HepG2 (cell line): ENCODE results near the gene ANG. TPM values are rescaled to one million over a fixed set of nuclear protein-coding genes. Genes with fewer than 3 reads are reported as not detected.

Source experiments
- ATAC-seq: fragments of 200-7000 bp; cut with Tn5 transposase; 3 replicates; pipeline ENCODE4 v1.9.1; 2020; ENCODE audit warnings: mild to moderate bottlenecking, moderate library complexity
- BruUV-seq: library from RNA; stranded (reverse); fragments of 400-500 nt; replicated peaks from 2 replicates; lab custom pipeline; 2021; lab: Mats Ljungman, UMichigan
- CTCF ChIA-PET: fragments of 300-600 bp; formaldehyde crosslinking; extraction: SDS; loops from one replicate; lab custom pipeline; 2021; ENCODE audit warnings: low total read pairs, inconsistent platforms, low intra/inter-chr PET ratio; lab: Yijun Ruan, JAX
- POLR2A ChIA-PET: fragments of 350-600 bp; sonication (Branson Sonifier 250); formaldehyde crosslinking; loops from one replicate; lab custom pipeline; 2020; ENCODE audit warnings: antibody characterized with exemption, inconsistent platforms; lab: Yijun Ruan, JAX
- DNase-seq: peaks from one replicate; pipeline ENCODE4 v3.0.0-alpha.2; 2015; ENCODE audit warnings: low spot score
- FAIRE-seq: peaks from 3 replicates; lab custom pipeline; 2011; peaks lifted over from hg19 to GRCh38; lab: Jason Lieb, UNC
- H2AFZ ChIP-seq: one replicate; pipeline ENCODE4 v1.6.1; 2011; ENCODE audit warnings: low read length, inconsistent platforms
- H3K27ac ChIP-seq: fragments of 300-600 bp; 3 replicates; pipeline ENCODE4 v1.8.0; 2011; ENCODE audit warnings: mixed run types, mild to moderate bottlenecking, mixed read lengths, low read length, inconsistent platforms; ENCODE audit not compliant: insufficient read depth; ENCODE audit errors: extremely low read length
- H3K27me3 ChIP-seq, 2 experiments: fragments of 200-600 bp in 1 of 2; 2 replicates in 1 of 2; 3 replicates in 1 of 2; pipeline versions ENCODE4 v1.6.0 to v1.8.0; 2011; ENCODE audit warnings: low read length in 2 of 2, mild to moderate bottlenecking in 2 of 2, moderate library complexity in 2 of 2, inconsistent platforms in 1 of 2; ENCODE audit not compliant: insufficient read depth in 2 of 2, control insufficient read depth in 1 of 2
- H3K36me3 ChIP-seq, 2 experiments: fragments of 200-600 bp in 1 of 2; replicated peaks in 1 of 2; 2 replicates in 1 of 2; 3 replicates in 1 of 2; pipeline versions ENCODE4 v1.5.1 to v1.8.0; 2011; ENCODE audit warnings: low read length in 2 of 2, inconsistent platforms in 1 of 2; ENCODE audit not compliant: insufficient read depth in 2 of 2, control insufficient read depth in 1 of 2
- H3K4me1 ChIP-seq: 2 replicates; pipeline ENCODE4 v1.5.1; 2012; ENCODE audit warnings: low read length, inconsistent platforms; ENCODE audit not compliant: insufficient read depth
- H3K4me2 ChIP-seq: 2 replicates; pipeline ENCODE4 v1.6.0; 2011; ENCODE audit warnings: low read depth, low read length, inconsistent platforms
- H3K4me3 ChIP-seq, 3 experiments: fragments of 200-600 bp in 1 of 3; sonication (generic), shearing (Covaris generic) in 1 of 3; replicated peaks in 1 of 3; 2 replicates each; pipeline ENCODE4 v1.5.1; 2011 to 2016; ENCODE audit warnings: low read length in 3 of 3, inconsistent platforms in 2 of 3, low read depth in 2 of 3, mild to moderate bottlenecking in 2 of 3, control low read depth in 1 of 3, mixed read lengths in 1 of 3; ENCODE audit not compliant: insufficient read depth in 1 of 3
- H3K79me2 ChIP-seq: one replicate; pipeline ENCODE4 v1.6.1; 2011; ENCODE audit warnings: low read length, inconsistent platforms; ENCODE audit not compliant: insufficient read depth
- H3K9ac ChIP-seq: 2 replicates; pipeline ENCODE4 v1.6.0; 2011; ENCODE audit warnings: mild to moderate bottlenecking, low read depth, low read length, inconsistent platforms; ENCODE audit not compliant: insufficient read depth
- H3K9me3 ChIP-seq: 2 replicates; pipeline ENCODE4 v1.5.1; 2012; ENCODE audit warnings: mild to moderate bottlenecking, low read length
- H4K20me1 ChIP-seq: 2 replicates; pipeline ENCODE4 v1.6.0; 2011; ENCODE audit warnings: inconsistent platforms, mild to moderate bottlenecking, low read length, moderate library complexity; ENCODE audit not compliant: insufficient read depth
- CAMTA2 ChIP-seq: sonication (generic); formaldehyde crosslinking; IDR thresholded peaks from 2 replicates; pipeline ENCODE4 v1.4.0; 2020; ENCODE audit warnings: mild to moderate bottlenecking, missing genetic modification reagents, borderline replicate concordance
- DNMT1 ChIP-seq: sonication (generic); formaldehyde crosslinking; IDR thresholded peaks from 2 replicates; pipeline ENCODE4 v1.5.1; 2020; ENCODE audit warnings: mild to moderate bottlenecking, missing genetic modification reagents
- FOXK2 ChIP-seq: fragments of 450-650 bp; IDR thresholded peaks from 2 replicates; pipeline ENCODE4 v1.6.1; 2016
- GLI4 ChIP-seq: sonication (generic); formaldehyde crosslinking; IDR thresholded peaks from 2 replicates; pipeline ENCODE4 v1.5.1; 2020; ENCODE audit warnings: missing genetic modification reagents, mild to moderate bottlenecking, moderate library complexity, borderline replicate concordance
- GLMP ChIP-seq: sonication (generic); formaldehyde crosslinking; IDR thresholded peaks from 2 replicates; pipeline ENCODE4 v1.9.0; 2021; ENCODE audit warnings: missing genetic modification reagents, mild to moderate bottlenecking, borderline replicate concordance
- HNRNPUL1 ChIP-seq: fragments of 200-400 bp; formaldehyde crosslinking; IDR thresholded peaks from 2 replicates; pipeline ENCODE4 v1.6.1; 2017; ENCODE audit warnings: low read depth, mild to moderate bottlenecking, low read length, moderate library complexity
- KLF6 ChIP-seq: IDR thresholded peaks from 2 replicates; pipeline ENCODE4 v1.8.0; 2016; ENCODE audit warnings: missing biosample characterization, missing genetic modification reagents
- MAX ChIP-seq: IDR thresholded peaks from 2 replicates; pipeline ENCODE4 v1.6.1; 2012; ENCODE audit warnings: inconsistent platforms
- MEIS1 ChIP-seq: sonication (generic); formaldehyde crosslinking; IDR thresholded peaks from 2 replicates; pipeline ENCODE4 v1.9.0; 2021; ENCODE audit warnings: mild to moderate bottlenecking, missing genetic modification reagents, moderate library complexity, borderline replicate concordance
- MYC ChIP-seq: sonication (generic); formaldehyde crosslinking; IDR thresholded peaks from 2 replicates; pipeline ENCODE4 v1.9.0; 2021; ENCODE audit warnings: missing genetic modification reagents, borderline replicate concordance
- NR2C2 ChIP-seq: sonication (generic); formaldehyde crosslinking; IDR thresholded peaks from 2 replicates; pipeline ENCODE4 v1.4.0; 2020; ENCODE audit warnings: missing genetic modification reagents, mild to moderate bottlenecking, moderate library complexity, borderline replicate concordance
- SIN3B ChIP-seq: fragments of 150-350 bp; IDR thresholded peaks from 2 replicates; pipeline ENCODE4 v1.6.1; 2014; ENCODE audit warnings: low read length
- TP53 ChIP-seq: sonication (generic); formaldehyde crosslinking; conservative IDR thresholded peaks from 2 replicates; pipeline ENCODE4 v1.4.0; 2020; ENCODE audit warnings: missing genetic modification reagents
- ZNF101 ChIP-seq: sonication (generic); formaldehyde crosslinking; IDR thresholded peaks from 2 replicates; pipeline ENCODE4 v1.4.0; 2020; ENCODE audit warnings: mild to moderate bottlenecking, low read depth, missing genetic modification reagents, borderline replicate concordance
- ZNF253 ChIP-seq: sonication (generic); formaldehyde crosslinking; IDR thresholded peaks from 2 replicates; pipeline ENCODE4 v1.8.0; 2022; ENCODE audit warnings: mild to moderate bottlenecking, missing genetic modification reagents, borderline replicate concordance
- ZNF709 ChIP-seq: sonication (generic); formaldehyde crosslinking; IDR thresholded peaks from 2 replicates; pipeline ENCODE4 v1.5.0; 2020; ENCODE audit warnings: mild to moderate bottlenecking, missing genetic modification reagents
- ZNF766 ChIP-seq: sonication (generic); formaldehyde crosslinking; IDR thresholded peaks from 2 replicates; pipeline ENCODE4 v1.5.0; 2020; ENCODE audit warnings: missing genetic modification reagents, borderline replicate concordance
- ZNF772 ChIP-seq: sonication (generic); formaldehyde crosslinking; IDR thresholded peaks from 2 replicates; pipeline ENCODE4 v1.5.0; 2020; ENCODE audit warnings: mild to moderate bottlenecking, missing genetic modification reagents
- ZNF784 ChIP-seq: sonication (generic); formaldehyde crosslinking; IDR thresholded peaks from 2 replicates; pipeline ENCODE4 v1.5.1; 2020; ENCODE audit warnings: missing genetic modification reagents, mild to moderate bottlenecking, borderline replicate concordance
- ZNF788 ChIP-seq: sonication (generic); formaldehyde crosslinking; IDR thresholded peaks from 2 replicates; pipeline ENCODE4 v1.5.0; 2020; ENCODE audit warnings: mild to moderate bottlenecking, missing genetic modification reagents, borderline replicate concordance
- WGBS: methylation state at CpG from one replicate; pipeline ENCODE4 v1.1.6; 2017; ENCODE audit warnings: low lambda C conversion rate; 5-methylcytosine and 5-hydroxymethylcytosine counted together
- in situ Hi-C: cut with HindIII; loops from 2 replicates; pipeline ENCODE4 v1.10.0; 2017; ENCODE audit warnings: low pct_unique_long_range_greater_than_20kb; ENCODE audit not compliant: extremely low pct_ligation_motif_present
- intact Hi-C: fragments of 100-400 bp; cut with micrococcal nuclease; formaldehyde crosslinking; loops from one replicate; pipeline ENCODE4 v1.10.0; 2022; ENCODE audit not compliant: unreplicated experiment
- polyA plus RNA-seq, 8 experiments: library from polyadenylated mRNA; depleted of rRNA in 3 of 8; stranded (reverse) in 7 of 8; unstranded in 1 of 8; fragments of >200 nt; fragmentation: Illumina TruSeq in 4 of 8; extraction: Trizol in 4 of 8; gene quantifications; 2 replicates each; pipeline versions ENCODE4 v1.2.1 to v1.2.3, GENCODE V29; 2011 to 2016; ENCODE audit warnings: low read depth in 4 of 8, missing spikeins in 1 of 8, mixed read lengths in 1 of 8; ENCODE audit not compliant: insufficient read depth in 1 of 8
- total RNA-seq, 5 experiments: library from RNA; depleted of rRNA; stranded (reverse); fragments of >200 nt; fragmentation: Illumina TruSeq; extraction: Trizol; gene quantifications; 2 replicates each; pipeline ENCODE4 v1.2.3, GENCODE V29; 2016; ENCODE audit warnings: low read depth in 1 of 5
- TF ChIP-seq, protein P1 (sequence below): sonication (generic); formaldehyde crosslinking; IDR thresholded peaks from 2 replicates; pipeline ENCODE4 v1.4.0; 2020; ENCODE audit warnings: mild to moderate bottlenecking, missing genetic modification reagents, borderline replicate concordance

ANG gene
- total and polyA plus RNA-seq, 2 of the 13 experiments (the other 11 are each of a cell fraction or from before 2014, with no cell fraction given), result 83.6 to 401 TPM

GRCh38 chr14:20711261-20711660 lies 22.7 kb downstream of the ANG start:
- no peak for ATAC-seq
- POLR2A ChIA-PET, result no interaction called here
- H4K20me1 ChIP-seq, result no peaks in the 10 kb centered on the region

DNA sequence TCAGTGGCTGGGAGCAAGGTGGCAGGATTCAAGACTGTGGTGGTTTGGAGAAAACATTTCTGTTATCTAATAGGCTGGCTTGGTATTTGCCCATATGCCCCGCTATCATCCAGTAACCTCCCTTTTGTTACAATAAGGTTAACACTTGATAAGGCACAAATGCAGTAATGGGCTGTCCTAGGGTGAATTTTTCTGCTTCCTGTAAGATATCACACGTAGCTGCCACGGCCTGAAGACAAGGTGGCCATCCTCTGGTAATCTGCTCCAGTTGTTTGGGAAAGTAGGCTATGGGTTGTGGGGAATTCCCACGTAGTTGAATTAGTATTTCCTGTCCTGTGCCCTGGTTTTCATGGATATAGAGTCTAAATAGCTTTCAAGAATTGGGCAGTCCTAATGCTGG lies 23.1 kb downstream of the ANG start:
- H3K9ac ChIP-seq, result no peak overlapping the region
- in situ Hi-C loops (no loop called here), intact Hi-C loops (no loop called here)
- DNase-seq, result no peak
- FAIRE-seq, result no peak
- H3K4me2 ChIP-seq, result no peak overlapping the region
- no peak overlapping the region for H3K27ac ChIP-seq
- no peaks in the 10 kb centered on the region for H3K27me3 ChIP-seq
- no peaks in the 10 kb centered on the region for H3K36me3 ChIP-seq
- H3K4me1 ChIP-seq, result peaks cover 9% of the 10 kb centered on the region
- peaks cover 1% of the 10 kb centered on the region; the same call in 1 of the 2 replicates for H3K9me3 ChIP-seq
- no peaks in the 10 kb centered on the region for H4K20me1 ChIP-seq
- BruUV-seq, result no TSS peak
- no peak overlapping the region for H3K4me3 ChIP-seq
- no peak for ATAC-seq
- WGBS, result 23% methylated on average over 4 of the region's 4 CpGs
- H3K79me2 ChIP-seq, result no peaks in the 10 kb centered on the region
- CTCF ChIA-PET, result no interaction called here
- POLR2A ChIA-PET, result no interaction called here
- no peak overlapping the region for H2AFZ ChIP-seq
- TF ChIP-seq MYC (CRISPR knock-in tag) (no peak), MAX (no peak), GLMP (no peak), ZNF253 (CRISPR knock-in tag) (no peak), ZNF788 (CRISPR knock-in tag) (no peak), TP53 (CRISPR knock-in tag) (no peak), ZNF772 (CRISPR knock-in tag) (no peak), ZNF766 (CRISPR knock-in tag) (no peak)
- TF ChIP-seq, protein P1, sequence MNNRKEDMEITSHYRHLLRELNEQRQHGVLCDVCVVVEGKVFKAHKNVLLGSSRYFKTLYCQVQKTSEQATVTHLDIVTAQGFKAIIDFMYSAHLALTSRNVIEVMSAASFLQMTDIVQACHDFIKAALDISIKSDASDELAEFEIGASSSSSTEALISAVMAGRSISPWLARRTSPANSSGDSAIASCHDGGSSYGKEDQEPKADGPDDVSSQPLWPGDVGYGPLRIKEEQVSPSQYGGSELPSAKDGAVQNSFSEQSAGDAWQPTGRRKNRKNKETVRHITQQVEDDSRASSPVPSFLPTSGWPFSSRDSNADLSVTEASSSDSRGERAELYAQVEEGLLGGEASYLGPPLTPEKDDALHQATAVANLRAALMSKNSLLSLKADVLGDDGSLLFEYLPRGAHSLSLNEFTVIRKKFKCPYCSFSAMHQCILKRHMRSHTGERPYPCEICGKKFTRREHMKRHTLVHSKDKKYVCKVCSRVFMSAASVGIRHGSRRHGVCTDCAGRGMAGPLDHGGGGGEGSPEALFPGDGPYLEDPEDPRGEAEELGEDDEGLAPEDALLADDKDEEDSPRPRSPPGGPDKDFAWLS (CRISPR knock-in tag), result no peak

More at GRCh38 chr14:20711261-20711660, 22.7 kb downstream of the ANG start:
- Histone ChIP-seq H3K9me3 (peaks cover 5% of the 10 kb centered on the region; the same call in 1 of the 2 replicates), H3K4me2 (no peak overlapping the region), H3K79me2 (no peaks in the 10 kb centered on the region), H2AFZ (no peak overlapping the region), H3K36me3 (no peaks in the 10 kb centered on the region), H3K4me3 (no peak overlapping the region), H3K4me1 (peaks cover 9% of the 10 kb centered on the region), H3K9ac (no peak overlapping the region), H3K27me3 (no peaks in the 10 kb centered on the region), H3K27ac (no peak overlapping the region)
- intact Hi-C loops (no loop called here), in situ Hi-C loops (no loop called here)
- 20% methylated on average over 4 of the region's 4 CpGs for WGBS
- DNase-seq, result no peak
- no peak for FAIRE-seq
- CTCF ChIA-PET, result no interaction called here
- no TSS peak for BruUV-seq
- no peak for TF ChIP-seq MEIS1
- no peak for TF ChIP-seq HNRNPUL1
- no peak for TF ChIP-seq DNMT1 (CRISPR knock-in tag)
- TF ChIP-seq SIN3B, result no peak
- no peak for TF ChIP-seq FOXK2
- no peak for TF ChIP-seq ZNF101 (CRISPR knock-in tag)
- no peak for TF ChIP-seq KLF6 (CRISPR knock-in tag)
- TF ChIP-seq ZNF784 (CRISPR knock-in tag), result no peak
- TF ChIP-seq GLI4 (CRISPR knock-in tag), result no peak
- no peak for TF ChIP-seq CAMTA2
- TF ChIP-seq NR2C2 (CRISPR knock-in tag), result no peak
- TF ChIP-seq ZNF709 (CRISPR knock-in tag), result no peak
- TF ChIP-seq, all 625 proteins: peak for 0
